ENCODE results near the gene MAP2K1.

Gene MAP2K1

DNA sequence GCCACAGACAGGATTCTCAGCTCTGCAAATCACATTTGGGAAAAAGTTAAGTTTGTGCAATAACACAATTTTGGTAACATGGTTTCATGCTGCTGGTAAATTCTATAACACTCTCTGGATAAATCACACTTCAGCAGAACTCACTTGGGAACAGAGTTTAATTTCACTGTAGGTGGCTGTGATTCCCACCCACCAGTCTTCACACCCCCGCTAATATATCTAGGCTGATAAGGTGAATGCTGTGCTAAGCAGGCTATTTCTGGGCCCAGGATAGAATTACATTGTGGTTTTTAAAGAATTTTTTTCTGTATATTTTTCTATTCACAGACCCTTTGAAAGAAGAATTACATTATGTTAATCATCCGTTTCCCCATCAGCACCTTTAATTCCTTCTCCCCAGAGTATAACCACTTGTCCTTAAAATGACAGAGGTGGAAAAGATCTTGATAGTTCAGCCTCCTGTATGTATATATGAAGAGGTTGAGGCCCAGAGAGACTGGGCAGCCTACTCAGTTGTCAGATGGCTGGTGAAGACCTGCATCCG, 22.9 kb downstream of the MAP2K1 start (continued):
- TF ChIP-seq ZNF175 (tag by site-specific recombination; IDR thresholded peaks at IDR 0.05), result no peak
- TF ChIP-seq, protein P1, sequence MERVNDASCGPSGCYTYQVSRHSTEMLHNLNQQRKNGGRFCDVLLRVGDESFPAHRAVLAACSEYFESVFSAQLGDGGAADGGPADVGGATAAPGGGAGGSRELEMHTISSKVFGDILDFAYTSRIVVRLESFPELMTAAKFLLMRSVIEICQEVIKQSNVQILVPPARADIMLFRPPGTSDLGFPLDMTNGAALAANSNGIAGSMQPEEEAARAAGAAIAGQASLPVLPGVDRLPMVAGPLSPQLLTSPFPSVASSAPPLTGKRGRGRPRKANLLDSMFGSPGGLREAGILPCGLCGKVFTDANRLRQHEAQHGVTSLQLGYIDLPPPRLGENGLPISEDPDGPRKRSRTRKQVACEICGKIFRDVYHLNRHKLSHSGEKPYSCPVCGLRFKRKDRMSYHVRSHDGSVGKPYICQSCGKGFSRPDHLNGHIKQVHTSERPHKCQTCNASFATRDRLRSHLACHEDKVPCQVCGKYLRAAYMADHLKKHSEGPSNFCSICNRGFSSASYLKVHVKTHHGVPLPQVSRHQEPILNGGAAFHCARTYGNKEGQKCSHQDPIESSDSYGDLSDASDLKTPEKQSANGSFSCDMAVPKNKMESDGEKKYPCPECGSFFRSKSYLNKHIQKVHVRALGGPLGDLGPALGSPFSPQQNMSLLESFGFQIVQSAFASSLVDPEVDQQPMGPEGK (tag by site-specific recombination; IDR thresholded peaks at IDR 0.05), result 0 out of 2 replicates have a peak, but pooled peaks have one; percentile 36
- peak; percentile 61 for TF ChIP-seq ZNF843 (tag by site-specific recombination; IDR thresholded peaks at IDR 0.05)
- TF ChIP-seq, protein P2, sequence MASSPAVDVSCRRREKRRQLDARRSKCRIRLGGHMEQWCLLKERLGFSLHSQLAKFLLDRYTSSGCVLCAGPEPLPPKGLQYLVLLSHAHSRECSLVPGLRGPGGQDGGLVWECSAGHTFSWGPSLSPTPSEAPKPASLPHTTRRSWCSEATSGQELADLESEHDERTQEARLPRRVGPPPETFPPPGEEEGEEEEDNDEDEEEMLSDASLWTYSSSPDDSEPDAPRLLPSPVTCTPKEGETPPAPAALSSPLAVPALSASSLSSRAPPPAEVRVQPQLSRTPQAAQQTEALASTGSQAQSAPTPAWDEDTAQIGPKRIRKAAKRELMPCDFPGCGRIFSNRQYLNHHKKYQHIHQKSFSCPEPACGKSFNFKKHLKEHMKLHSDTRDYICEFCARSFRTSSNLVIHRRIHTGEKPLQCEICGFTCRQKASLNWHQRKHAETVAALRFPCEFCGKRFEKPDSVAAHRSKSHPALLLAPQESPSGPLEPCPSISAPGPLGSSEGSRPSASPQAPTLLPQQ (tag by site-specific recombination; IDR thresholded peaks at IDR 0.05), result 0 out of 2 replicates have a peak, but pooled peaks have one; percentile 39
- no peak for TF ChIP-seq ZBTB8A (tag by site-specific recombination; IDR thresholded peaks at IDR 0.05)
- TF ChIP-seq ZNF549 (tag by site-specific recombination; IDR thresholded peaks at IDR 0.05), result no peak
- TF ChIP-seq, protein P3, sequence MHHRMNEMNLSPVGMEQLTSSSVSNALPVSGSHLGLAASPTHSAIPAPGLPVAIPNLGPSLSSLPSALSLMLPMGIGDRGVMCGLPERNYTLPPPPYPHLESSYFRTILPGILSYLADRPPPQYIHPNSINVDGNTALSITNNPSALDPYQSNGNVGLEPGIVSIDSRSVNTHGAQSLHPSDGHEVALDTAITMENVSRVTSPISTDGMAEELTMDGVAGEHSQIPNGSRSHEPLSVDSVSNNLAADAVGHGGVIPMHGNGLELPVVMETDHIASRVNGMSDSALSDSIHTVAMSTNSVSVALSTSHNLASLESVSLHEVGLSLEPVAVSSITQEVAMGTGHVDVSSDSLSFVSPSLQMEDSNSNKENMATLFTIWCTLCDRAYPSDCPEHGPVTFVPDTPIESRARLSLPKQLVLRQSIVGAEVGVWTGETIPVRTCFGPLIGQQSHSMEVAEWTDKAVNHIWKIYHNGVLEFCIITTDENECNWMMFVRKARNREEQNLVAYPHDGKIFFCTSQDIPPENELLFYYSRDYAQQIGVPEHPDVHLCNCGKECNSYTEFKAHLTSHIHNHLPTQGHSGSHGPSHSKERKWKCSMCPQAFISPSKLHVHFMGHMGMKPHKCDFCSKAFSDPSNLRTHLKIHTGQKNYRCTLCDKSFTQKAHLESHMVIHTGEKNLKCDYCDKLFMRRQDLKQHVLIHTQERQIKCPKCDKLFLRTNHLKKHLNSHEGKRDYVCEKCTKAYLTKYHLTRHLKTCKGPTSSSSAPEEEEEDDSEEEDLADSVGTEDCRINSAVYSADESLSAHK (tag by site-specific recombination; IDR thresholded peaks at IDR 0.05), result no peak
- TF ChIP-seq ZNF776 (tag by site-specific recombination; IDR thresholded peaks at IDR 0.05; ENCODE audit: borderline replicate concordance), result no peak
- TF ChIP-seq ZBTB17 (tag by site-specific recombination; IDR thresholded peaks at IDR 0.05), result no peak
- no peak; the same call in 1 of the 2 replicates for TF ChIP-seq IKZF3 (tag by site-specific recombination; IDR thresholded peaks at IDR 0.05)
- TF ChIP-seq, protein P4, sequence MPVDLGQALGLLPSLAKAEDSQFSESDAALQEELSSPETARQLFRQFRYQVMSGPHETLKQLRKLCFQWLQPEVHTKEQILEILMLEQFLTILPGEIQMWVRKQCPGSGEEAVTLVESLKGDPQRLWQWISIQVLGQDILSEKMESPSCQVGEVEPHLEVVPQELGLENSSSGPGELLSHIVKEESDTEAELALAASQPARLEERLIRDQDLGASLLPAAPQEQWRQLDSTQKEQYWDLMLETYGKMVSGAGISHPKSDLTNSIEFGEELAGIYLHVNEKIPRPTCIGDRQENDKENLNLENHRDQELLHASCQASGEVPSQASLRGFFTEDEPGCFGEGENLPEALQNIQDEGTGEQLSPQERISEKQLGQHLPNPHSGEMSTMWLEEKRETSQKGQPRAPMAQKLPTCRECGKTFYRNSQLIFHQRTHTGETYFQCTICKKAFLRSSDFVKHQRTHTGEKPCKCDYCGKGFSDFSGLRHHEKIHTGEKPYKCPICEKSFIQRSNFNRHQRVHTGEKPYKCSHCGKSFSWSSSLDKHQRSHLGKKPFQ (tag by site-specific recombination; IDR thresholded peaks at IDR 0.05), result peak; percentile 94

DNA sequence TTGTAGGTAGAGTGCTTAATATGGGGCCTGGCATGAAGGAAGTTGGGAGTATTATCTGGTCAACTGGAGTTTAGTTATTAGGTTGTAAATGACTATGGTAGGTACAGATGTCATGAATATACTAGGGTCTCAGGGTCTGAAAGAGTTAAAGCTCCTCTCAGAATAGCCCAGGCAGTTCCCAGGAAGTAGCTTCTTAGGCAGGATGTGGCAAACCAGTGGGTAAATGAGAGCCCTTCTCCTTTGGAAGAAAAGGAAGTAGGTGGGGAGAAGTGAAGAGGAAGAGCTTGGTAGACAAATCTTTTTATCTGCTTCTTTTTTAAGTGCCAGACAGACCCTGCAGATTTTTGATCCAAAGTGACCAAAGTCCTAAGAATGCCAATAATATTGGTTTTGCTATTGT, 24.5 kb downstream of the MAP2K1 start:
- H3K4me1 ChIP-seq (ENCODE audit: control insufficient read depth, insufficient read depth, low read length), result peaks cover 12% of the 10 kb centered on the region
- H3K9me3 ChIP-seq (ENCODE audit: control insufficient read depth, insufficient read depth, low read depth, low read length), result peaks cover 4% of the 10 kb centered on the region; the same call in 1 of the 2 replicates
- H3K4me3 ChIP-seq (ENCODE audit: low read depth, low read length), result no peak overlapping the region
- ChIA-PET CTCF (interaction anchor here (0.8 to 1.1 kb wide), 3 partner anchors 24 to 440 kb away, joined by 3 to 4 read pairs (median 3); no protein-coding TSS in a partner anchor), POLR2A (interaction anchor here (1.0 kb wide), 1 partner anchor 24 kb away, joined by 3 read pairs; the partner anchor contains the start of gene MAP2K1)
- TF ChIP-seq BCL11B (tag by site-specific recombination; IDR thresholded peaks at IDR 0.05; ENCODE audit: low read depth) (no peak), FEZF1 (tag by site-specific recombination; IDR thresholded peaks at IDR 0.05) (no peak), ZBTB20 (tag by site-specific recombination; IDR thresholded peaks at IDR 0.05) (no peak), ZNF558 (tag by site-specific recombination; IDR thresholded peaks at IDR 0.05) (no peak), ZNF37A (tag by site-specific recombination; IDR thresholded peaks at IDR 0.05) (no peak), ZIC2 (tag by site-specific recombination; IDR thresholded peaks at IDR 0.05) (no peak), ZNF175 (tag by site-specific recombination; IDR thresholded peaks at IDR 0.05) (no peak)
- TF ChIP-seq, protein P5, sequence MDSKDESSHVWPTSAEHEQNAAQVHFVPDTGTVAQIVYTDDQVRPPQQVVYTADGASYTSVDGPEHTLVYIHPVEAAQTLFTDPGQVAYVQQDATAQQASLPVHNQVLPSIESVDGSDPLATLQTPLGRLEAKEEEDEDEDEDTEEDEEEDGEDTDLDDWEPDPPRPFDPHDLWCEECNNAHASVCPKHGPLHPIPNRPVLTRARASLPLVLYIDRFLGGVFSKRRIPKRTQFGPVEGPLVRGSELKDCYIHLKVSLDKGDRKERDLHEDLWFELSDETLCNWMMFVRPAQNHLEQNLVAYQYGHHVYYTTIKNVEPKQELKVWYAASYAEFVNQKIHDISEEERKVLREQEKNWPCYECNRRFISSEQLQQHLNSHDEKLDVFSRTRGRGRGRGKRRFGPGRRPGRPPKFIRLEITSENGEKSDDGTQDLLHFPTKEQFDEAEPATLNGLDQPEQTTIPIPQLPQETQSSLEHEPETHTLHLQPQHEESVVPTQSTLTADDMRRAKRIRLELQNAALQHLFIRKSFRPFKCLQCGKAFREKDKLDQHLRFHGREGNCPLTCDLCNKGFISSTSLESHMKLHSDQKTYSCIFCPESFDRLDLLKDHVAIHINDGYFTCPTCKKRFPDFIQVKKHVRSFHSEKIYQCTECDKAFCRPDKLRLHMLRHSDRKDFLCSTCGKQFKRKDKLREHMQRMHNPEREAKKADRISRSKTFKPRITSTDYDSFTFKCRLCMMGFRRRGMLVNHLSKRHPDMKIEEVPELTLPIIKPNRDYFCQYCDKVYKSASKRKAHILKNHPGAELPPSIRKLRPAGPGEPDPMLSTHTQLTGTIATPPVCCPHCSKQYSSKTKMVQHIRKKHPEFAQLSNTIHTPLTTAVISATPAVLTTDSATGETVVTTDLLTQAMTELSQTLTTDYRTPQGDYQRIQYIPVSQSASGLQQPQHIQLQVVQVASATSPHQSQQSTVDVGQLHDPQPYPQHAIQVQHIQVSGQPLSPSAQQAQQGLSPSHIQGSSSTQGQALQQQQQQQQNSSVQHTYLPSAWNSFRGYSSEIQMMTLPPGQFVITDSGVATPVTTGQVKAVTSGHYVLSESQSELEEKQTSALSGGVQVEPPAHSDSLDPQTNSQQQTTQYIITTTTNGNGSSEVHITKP (tag by site-specific recombination; IDR thresholded peaks at IDR 0.05), result no peak
- TF ChIP-seq, protein P3 (tag by site-specific recombination; IDR thresholded peaks at IDR 0.05), result no peak
- no peaks in the 10 kb centered on the region for H3K36me3 ChIP-seq (ENCODE audit: control insufficient read depth in 2 of 2, insufficient read depth in 1 of 2, low read length in 2 of 2)
- H3K27ac ChIP-seq (ENCODE audit: extremely low read depth, low read depth, low read length), result no peak overlapping the region
